B cell (primary cell): Measurements from ENCODE around the gene SELP. TPM values are rescaled to one million over a fixed set of nuclear protein-coding genes. Genes with fewer than 3 reads are reported as not detected.

Experiments used
- ATAC-seq: fragments of 200-7000 bp; cut with Tn5 transposase; one replicate; pipeline ENCODE4 v1.10.0; 2021; ENCODE audit warnings: low read depth, mild to moderate bottlenecking, moderate number of reproducible peaks, moderate library complexity
- CTCF ChIA-PET: fragments of 350-600 bp; sonication (Branson Sonifier 250); formaldehyde crosslinking; loops from one replicate; lab custom pipeline; 2021; ENCODE audit warnings: antibody characterized with exemption, inconsistent platforms; lab: Charles Lee
- POLR2A ChIA-PET: fragments of 350-600 bp; sonication (Branson Sonifier 250); formaldehyde crosslinking; loops from one replicate; lab custom pipeline; 2021; ENCODE audit warnings: antibody characterized with exemption; lab: Charles Lee
- DNase-seq: peaks from one replicate; pipeline ENCODE4 v3.0.0; 2013
- H2AFZ ChIP-seq: 2 replicates; pipeline ENCODE4 v1.6.1; 2012; ENCODE audit warnings: mild to moderate bottlenecking, low read depth, low read length; ENCODE audit not compliant: insufficient read depth, poor library complexity, severe bottlenecking
- H3K27ac ChIP-seq, 2 donors: 1 replicate in 1 of 2; 2 replicates in 1 of 2; pipeline ENCODE4 v1.5.1; 2012 to 2013; ENCODE audit warnings: low read length in 2 of 2, mild to moderate bottlenecking in 2 of 2, moderate library complexity in 1 of 2
- H3K27me3 ChIP-seq, 4 experiments: fragments of 200-600 bp in 1 of 4; sonication (generic) in 1 of 4; replicated peaks in 1 of 4; 1 replicate in 2 of 4; 2 replicates in 2 of 4; pipeline versions ENCODE4 v1.6.1 to v1.7.0; 2013 to 2016; ENCODE audit warnings: low read length in 3 of 4, mild to moderate bottlenecking in 2 of 4, mixed read lengths in 1 of 4, moderate library complexity in 1 of 4; ENCODE audit not compliant: insufficient read depth in 4 of 4, control insufficient read depth in 3 of 4; ENCODE audit errors: control extremely low read depth in 1 of 4
- H3K36me3 ChIP-seq, 2 experiments: replicated peaks in 1 of 2; 1 replicate in 1 of 2; 2 replicates in 1 of 2; pipeline versions ENCODE4 v1.6.1 to v1.7.1; 2013; ENCODE audit warnings: low read length in 1 of 2; ENCODE audit not compliant: insufficient read depth in 2 of 2, control insufficient read depth in 1 of 2; ENCODE audit errors: control extremely low read depth in 1 of 2, extremely low read depth in 1 of 2
- H3K4me1 ChIP-seq, 2 donors: fragments of 200-600 bp in 1 of 2; sonication (generic) in 1 of 2; 1 replicate in 1 of 2; 2 replicates in 1 of 2; pipeline versions ENCODE4 v1.5.1 to v1.6.1; 2013 to 2017; ENCODE audit warnings: low read length in 2 of 2; ENCODE audit not compliant: control insufficient read depth in 2 of 2, insufficient read depth in 2 of 2
- H3K4me2 ChIP-seq: replicated peaks from 2 replicates; pipeline ENCODE3; 2012; ENCODE audit warnings: mild to moderate bottlenecking, low read depth, low read length; ENCODE audit not compliant: poor library complexity, severe bottlenecking
- H3K4me3 ChIP-seq, 5 experiments: fragments of 200-600 bp in 1 of 5; sonication (generic) in 1 of 5; 1 replicate in 3 of 5; 2 replicates in 2 of 5; pipeline versions ENCODE4 v1.5.1 to v1.7.0; 2011 to 2016; ENCODE audit warnings: low read length in 4 of 5, mild to moderate bottlenecking in 4 of 5, low read depth in 2 of 5, control low read depth in 1 of 5, moderate library complexity in 1 of 5; ENCODE audit not compliant: insufficient read depth in 1 of 5; ENCODE audit errors: control extremely low read depth in 1 of 5, extremely low read depth in 1 of 5
- H3K79me2 ChIP-seq: fragments of 200-600 bp; sonication (generic); one replicate; pipeline ENCODE4 v1.6.0; 2016; ENCODE audit warnings: low read length; ENCODE audit not compliant: control insufficient read depth, insufficient read depth
- H3K9ac ChIP-seq: fragments of 200-600 bp; sonication (generic); 2 replicates; pipeline ENCODE4 v1.6.1; 2017; ENCODE audit warnings: mild to moderate bottlenecking, low read length, moderate library complexity
- H3K9me3 ChIP-seq, 3 donors: one replicate each; pipeline versions ENCODE4 v1.6.1 to v1.7.1; 2013; ENCODE audit warnings: low read length in 2 of 3; ENCODE audit not compliant: control insufficient read depth in 2 of 3, insufficient read depth in 1 of 3; ENCODE audit errors: control extremely low read depth in 1 of 3
- H4K20me1 ChIP-seq: 2 replicates; pipeline ENCODE4 v1.6.0; 2012; ENCODE audit warnings: mild to moderate bottlenecking, low read length; ENCODE audit not compliant: insufficient read depth, control insufficient read depth, poor library complexity, severe bottlenecking
- H3K27ac Mint-ChIP-seq: one replicate; pipeline ENCODE4 v1.8.0; 2021; ENCODE audit warnings: mixed read lengths
- H3K27me3 Mint-ChIP-seq: one replicate; pipeline ENCODE4 v1.8.0; 2021; ENCODE audit warnings: mixed read lengths
- H3K4me1 Mint-ChIP-seq: one replicate; pipeline ENCODE4 v1.8.0; 2021; ENCODE audit warnings: mixed read lengths
- H3K4me3 Mint-ChIP-seq: one replicate; pipeline ENCODE4 v1.8.0; 2021; ENCODE audit warnings: mixed read lengths
- H3K9me3 Mint-ChIP-seq: one replicate; pipeline ENCODE4 v1.8.0; 2022; ENCODE audit warnings: mixed read lengths; ENCODE audit not compliant: insufficient read depth
- CTCF ChIP-seq: fragments of 200-600 bp; IDR thresholded peaks from one replicate; pipeline ENCODE4 v1.8.0; 2022; ENCODE audit warnings: antibody characterized with exemption, mild to moderate bottlenecking
- EZH2 ChIP-seq: IDR thresholded peaks from 2 replicates; pipeline ENCODE4 v1.6.1; 2012; ENCODE audit warnings: borderline replicate concordance, low read depth, mild to moderate bottlenecking, moderate library complexity, low read length; ENCODE audit not compliant: insufficient read depth, poor library complexity, severe bottlenecking
- WGBS: methylation state at CpG from one replicate; pipeline ENCODE4 v1.1.5; 2013; ENCODE audit warnings: missing lambda C conversion rate; ENCODE audit not compliant: insufficient coverage; 5-methylcytosine and 5-hydroxymethylcytosine counted together
- intact Hi-C: fragments of 100-400 bp; cut with micrococcal nuclease; formaldehyde crosslinking; loops from one replicate; pipeline ENCODE4 v1.10.0; 2022
- polyA plus RNA-seq: library from polyadenylated mRNA; depleted of rRNA; stranded (reverse); fragments of >200 nt; gene quantifications from 2 replicates; pipeline ENCODE4 v1.2.3, GENCODE V29; 2012
- total RNA-seq, 2 donors: library from RNA; stranded (reverse); fragments of 120-200 nt in 1 of 2; gene quantifications; 1 replicate in 1 of 2; 2 replicates in 1 of 2; pipeline versions ENCODE4 v1.2.3 to v1.2.4, GENCODE V29; 2013 to 2022

SELP gene
- total and polyA plus RNA-seq, 2 donors (not counting 1 experiment from before 2014, with no cell fraction given): 0.99 to 1.9 TPM

GRCh38 chr1:169624912-169625311 lies 5.0 kb downstream of the SELP start:
- POLR2A ChIA-PET: no interaction called here
- no peak for ATAC-seq
- Histone ChIP-seq H3K9me3 (no peaks in the 10 kb centered on the region), H3K27ac (no peak overlapping the region), H3K79me2 (no peaks in the 10 kb centered on the region), H4K20me1 (no peaks in the 10 kb centered on the region), H2AFZ (no peak overlapping the region), H3K4me3 (no peak overlapping the region), H3K4me1 (no peaks in the 10 kb centered on the region), H3K36me3 (no peaks in the 10 kb centered on the region), H3K27me3 (no peaks in the 10 kb centered on the region), H3K9ac (no peak overlapping the region), H3K4me2 (no peak overlapping the region)
- no peak for TF ChIP-seq CTCF
- no peak for TF ChIP-seq EZH2
- WGBS: 52% methylated on average over 2 of the region's 2 CpGs
- Mint-ChIP-seq H3K9me3 (no peaks in the 10 kb centered on the region), H3K4me3 (no peak overlapping the region), H3K27ac (no peak overlapping the region), H3K4me1 (peaks cover 7% of the 10 kb centered on the region), H3K27me3 (no peaks in the 10 kb centered on the region)
- CTCF ChIA-PET: interaction anchor here (0.6 to 1.8 kb wide), 4 partner anchors 23 to 1754 kb away, joined by 3 to 10 read pairs (median 6); no protein-coding TSS in a partner anchor
- DNase-seq: no peak
- intact Hi-C loops: no loop called here

GRCh38 chr1:169624122-169624521 lies 5.8 kb downstream of the SELP start:
- no peak for ATAC-seq
- Mint-ChIP-seq H3K9me3 (no peaks in the 10 kb centered on the region), H3K27me3 (no peaks in the 10 kb centered on the region), H3K4me3 (no peak overlapping the region), H3K27ac (no peak overlapping the region), H3K4me1 (peaks cover 7% of the 10 kb centered on the region)
- Histone ChIP-seq H3K4me1 (no peaks in the 10 kb centered on the region), H3K27me3 (no peaks in the 10 kb centered on the region), H3K36me3 (no peaks in the 10 kb centered on the region), H3K27ac (no peak overlapping the region), H3K9me3 (no peaks in the 10 kb centered on the region), H4K20me1 (no peaks in the 10 kb centered on the region), H3K79me2 (no peaks in the 10 kb centered on the region), H3K9ac (no peak overlapping the region), H3K4me2 (no peak overlapping the region), H2AFZ (no peak overlapping the region), H3K4me3 (no peak overlapping the region)
- ChIA-PET CTCF (interaction anchor here (0.9 to 2.7 kb wide), 2 partner anchors 88 kb away, joined by 4 to 8 read pairs; no protein-coding TSS in a partner anchor), POLR2A (no interaction called here)
- TF ChIP-seq EZH2: no peak
- no peak for TF ChIP-seq CTCF
- DNase-seq: no peak
- intact Hi-C loops: no loop called here
